ENCODE data around the gene FOSB. TPM values are rescaled to one million over a fixed set of nuclear protein-coding genes. Genes with fewer than 3 reads are reported as not detected.
A peak's percentile ranks its signal among the peaks of the same experiment; 100 is the strongest.

The FOSB gene
- total and polyA plus RNA-seq, 9 of the 15 experiments (the other 6 are each of a cell fraction or from before 2014, with no cell fraction given), result 0.11 to 2.7 (median 0.73) TPM

DNA sequence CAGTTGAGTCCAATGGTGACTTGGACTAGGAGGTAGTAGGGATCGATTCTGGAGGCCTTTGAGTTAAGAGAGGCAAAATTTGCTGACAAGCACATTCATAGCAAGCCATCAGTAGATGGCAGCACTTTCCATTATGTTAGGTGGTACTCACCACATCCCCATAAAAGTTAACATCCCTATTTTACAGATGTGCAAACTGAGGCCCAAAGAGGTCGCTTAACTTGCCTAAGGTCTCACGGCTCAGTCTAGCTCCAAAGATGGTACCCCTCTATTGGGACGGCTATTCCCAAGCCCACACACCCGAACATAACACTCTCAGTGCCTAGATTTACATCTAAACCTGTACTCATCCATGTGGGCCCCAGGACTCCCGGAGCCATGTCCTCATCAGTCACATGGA, 21.5 kb upstream of the FOSB start (continued):
- no peak for TF ChIP-seq MYBL2 (IDR thresholded peaks at IDR 0.05; ENCODE audit: low read depth)
- TF ChIP-seq MYBL2 (CRISPR knock-in tag; IDR thresholded peaks at IDR 0.05; ENCODE audit: borderline replicate concordance), result no peak
- no peak for TF ChIP-seq ZKSCAN1 (IDR thresholded peaks at IDR 0.05; ENCODE audit: low read depth, low read length)
- TF ChIP-seq ZNF717 (CRISPR knock-in tag; IDR thresholded peaks at IDR 0.05), result no peak
- TF ChIP-seq PHF20 (IDR thresholded peaks at IDR 0.05; ENCODE audit: partially characterized antibody), result peak; percentile 56
- TF ChIP-seq ILF3 (IDR thresholded peaks at IDR 0.05; ENCODE audit: borderline replicate concordance), result no peak
- no peak for TF ChIP-seq SRSF7 (optimal IDR thresholded peaks at IDR 0.05; ENCODE audit: low read depth, low read length)
- no peak for TF ChIP-seq FIP1L1 (IDR thresholded peaks at IDR 0.05; ENCODE audit: low read depth, low read length, poor library complexity, severe bottlenecking)
- TF ChIP-seq HDAC1 (IDR thresholded peaks at IDR 0.05), result 0 out of 4 replicates have a peak, but pooled peaks have one; percentile 23 to 37
- no peak for TF ChIP-seq CEBPG (CRISPR knock-in tag; IDR thresholded peaks at IDR 0.05)
- TF ChIP-seq CEBPG (tag; conservative IDR thresholded peaks at IDR 0.05 in 1 of 2, IDR thresholded peaks at IDR 0.05 in 1 of 2), result no peak
- 0 out of 2 replicates have a peak, but pooled peaks have one; percentile 75 for TF ChIP-seq PTBP1 (IDR thresholded peaks at IDR 0.05; ENCODE audit: low read depth, low read length)
- no peak for TF ChIP-seq RBFOX2 (IDR thresholded peaks at IDR 0.05; ENCODE audit: low read depth, low read length)
- TF ChIP-seq PHF21A (IDR thresholded peaks at IDR 0.05; ENCODE audit: borderline replicate concordance, low read depth), result no peak
- TF ChIP-seq ARHGAP35 (IDR thresholded peaks at IDR 0.05; ENCODE audit: partially characterized antibody), result no peak
- TF ChIP-seq, protein P1, sequence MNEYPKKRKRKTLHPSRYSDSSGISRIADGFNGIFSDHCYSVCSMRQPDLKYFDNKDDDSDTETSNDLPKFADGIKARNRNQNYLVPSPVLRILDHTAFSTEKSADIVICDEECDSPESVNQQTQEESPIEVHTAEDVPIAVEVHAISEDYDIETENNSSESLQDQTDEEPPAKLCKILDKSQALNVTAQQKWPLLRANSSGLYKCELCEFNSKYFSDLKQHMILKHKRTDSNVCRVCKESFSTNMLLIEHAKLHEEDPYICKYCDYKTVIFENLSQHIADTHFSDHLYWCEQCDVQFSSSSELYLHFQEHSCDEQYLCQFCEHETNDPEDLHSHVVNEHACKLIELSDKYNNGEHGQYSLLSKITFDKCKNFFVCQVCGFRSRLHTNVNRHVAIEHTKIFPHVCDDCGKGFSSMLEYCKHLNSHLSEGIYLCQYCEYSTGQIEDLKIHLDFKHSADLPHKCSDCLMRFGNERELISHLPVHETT (CRISPR knock-in tag; conservative IDR thresholded peaks at IDR 0.05 in 1 of 2, IDR thresholded peaks at IDR 0.05 in 1 of 2), result no peak
- TF ChIP-seq, protein P2, sequence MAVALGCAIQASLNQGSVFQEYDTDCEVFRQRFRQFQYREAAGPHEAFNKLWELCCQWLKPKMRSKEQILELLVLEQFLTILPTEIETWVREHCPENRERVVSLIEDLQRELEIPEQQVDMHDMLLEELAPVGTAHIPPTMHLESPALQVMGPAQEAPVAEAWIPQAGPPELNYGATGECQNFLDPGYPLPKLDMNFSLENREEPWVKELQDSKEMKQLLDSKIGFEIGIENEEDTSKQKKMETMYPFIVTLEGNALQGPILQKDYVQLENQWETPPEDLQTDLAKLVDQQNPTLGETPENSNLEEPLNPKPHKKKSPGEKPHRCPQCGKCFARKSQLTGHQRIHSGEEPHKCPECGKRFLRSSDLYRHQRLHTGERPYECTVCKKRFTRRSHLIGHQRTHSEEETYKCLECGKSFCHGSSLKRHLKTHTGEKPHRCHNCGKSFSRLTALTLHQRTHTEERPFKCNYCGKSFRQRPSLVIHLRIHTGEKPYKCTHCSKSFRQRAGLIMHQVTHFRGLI (CRISPR knock-in tag; IDR thresholded peaks at IDR 0.05), result no peak
- 0 out of 2 replicates have a peak, but pooled peaks have one; percentile 38 for TF ChIP-seq CTBP1 (IDR thresholded peaks at IDR 0.05; ENCODE audit: borderline replicate concordance)
- no peak for TF ChIP-seq RFX1 (IDR thresholded peaks at IDR 0.05)
- no peak for TF ChIP-seq NR3C1 (CRISPR knock-in tag; IDR thresholded peaks at IDR 0.05)
- TF ChIP-seq GABPB1 (CRISPR knock-in tag; IDR thresholded peaks at IDR 0.05), result peak; percentile 47; the same call in 1 of the 2 replicates
- TF ChIP-seq, protein P3, sequence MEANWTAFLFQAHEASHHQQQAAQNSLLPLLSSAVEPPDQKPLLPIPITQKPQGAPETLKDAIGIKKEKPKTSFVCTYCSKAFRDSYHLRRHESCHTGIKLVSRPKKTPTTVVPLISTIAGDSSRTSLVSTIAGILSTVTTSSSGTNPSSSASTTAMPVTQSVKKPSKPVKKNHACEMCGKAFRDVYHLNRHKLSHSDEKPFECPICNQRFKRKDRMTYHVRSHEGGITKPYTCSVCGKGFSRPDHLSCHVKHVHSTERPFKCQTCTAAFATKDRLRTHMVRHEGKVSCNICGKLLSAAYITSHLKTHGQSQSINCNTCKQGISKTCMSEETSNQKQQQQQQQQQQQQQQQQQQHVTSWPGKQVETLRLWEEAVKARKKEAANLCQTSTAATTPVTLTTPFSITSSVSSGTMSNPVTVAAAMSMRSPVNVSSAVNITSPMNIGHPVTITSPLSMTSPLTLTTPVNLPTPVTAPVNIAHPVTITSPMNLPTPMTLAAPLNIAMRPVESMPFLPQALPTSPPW (CRISPR knock-in tag; IDR thresholded peaks at IDR 0.05), result no peak
- TF ChIP-seq TEAD4 (IDR thresholded peaks at IDR 0.05; ENCODE audit: low read length), result no peak
- no peak for TF ChIP-seq TEAD4 (CRISPR knock-in tag; IDR thresholded peaks at IDR 0.05; ENCODE audit: borderline replicate concordance)
- TF ChIP-seq RBM25 (IDR thresholded peaks at IDR 0.05; ENCODE audit: low read depth, low read length, severe bottlenecking), result peak; percentile 97
- peak; percentile 8; the same call in 1 of the 2 replicates for TF ChIP-seq EP300 (IDR thresholded peaks at IDR 0.05; ENCODE audit: low read length)
- TF ChIP-seq ATF1 (CRISPR knock-in tag; IDR thresholded peaks at IDR 0.05), result no peak
- peak; percentile 32; the same call in 1 of the 2 replicates for TF ChIP-seq ATF1 (tag; IDR thresholded peaks at IDR 0.05)
